ENCODE results near the gene PER1. TPM values are rescaled to one million over a fixed set of nuclear protein-coding genes. Genes with fewer than 3 reads are reported as not detected.
A peak's percentile ranks its signal among the peaks of the same experiment; 100 is the strongest.

PER1 gene
- total and polyA plus RNA-seq, 2 of the 8 experiments (the other 6 are each of a cell fraction or from before 2014, with no cell fraction given), result 9.6 to 38.0 TPM

DNA sequence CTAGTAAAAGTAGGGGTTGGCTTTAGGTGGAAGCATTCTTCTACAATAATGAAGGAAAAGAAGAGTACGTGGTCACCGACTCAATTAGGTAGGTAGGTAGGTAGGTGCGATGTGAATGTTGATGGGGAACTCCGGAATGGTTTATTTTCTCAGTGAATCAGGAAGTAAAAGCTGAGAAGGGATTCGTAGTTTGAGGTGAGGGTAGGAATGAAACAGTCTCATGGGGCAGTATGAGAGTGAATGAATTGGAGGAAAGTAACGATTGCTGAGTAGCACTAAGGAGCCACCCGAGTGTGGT, 13.9 kb downstream of the PER1 start:
- H3K9ac ChIP-seq (replicated peaks in 1 of 4; ENCODE audit: extremely low read depth in 1 of 4, low read depth in 3 of 4, low read length in 3 of 4), result peak overlapping the region; percentile 51 to 55 (median 53); a peak in 5 of 7 replicates
- peaks cover 0 to 4% of the 10 kb centered on the region in 2 experiments for H4K20me1 ChIP-seq (replicated peaks in 1 of 2; ENCODE audit: control insufficient read depth in 1 of 2, insufficient read depth in 2 of 2, low read length in 2 of 2)
- H3K4ac ChIP-seq (replicated peaks; ENCODE audit: insufficient read length, low read depth, low read length), result no peak overlapping the region
- CTCF ChIA-PET (ENCODE audit: partially characterized antibody), result interaction anchor here (0.7 to 14.1 kb wide), 22 partner anchors 11 to 127 kb away, joined by 3 to 133 read pairs (median 4); partner anchors contain the start of genes ALOXE3, TMEM107 and VAMP2
- peak overlapping the region; percentile 85 to 99 for H3K4me2 ChIP-seq (ENCODE audit: insufficient read depth in 1 of 2, low read depth in 2 of 2, low read length in 2 of 2)
- no peak overlapping the region for H4K8ac ChIP-seq (ENCODE audit: extremely low read depth, insufficient read depth, low read length)
- peaks cover 0 to 7% (median 2%) of the 10 kb centered on the region in 4 experiments; a peak in 4 of 7 replicates for H3K27me3 ChIP-seq (replicated peaks in 1 of 4; ENCODE audit: control insufficient read depth in 3 of 4, extremely low read depth in 1 of 4, insufficient read depth in 3 of 4, low read length in 3 of 4)
- H2BK12ac ChIP-seq (ENCODE audit: low read depth, low read length), result peak overlapping the region; percentile 87; the same call in 1 of the 2 replicates
- peak overlapping the region; percentile 71; the same call in 1 of the 2 replicates for H3K18ac ChIP-seq (ENCODE audit: extremely low read depth, low read length)
- no peak overlapping the region for H3K27ac ChIP-seq (ENCODE audit: low read depth, low read length)
- no peak overlapping the region for H3K14ac ChIP-seq (ENCODE audit: insufficient read length)
- no peak overlapping the region for H4K5ac ChIP-seq (ENCODE audit: insufficient read length, low read depth, low read length)
- POLR2A ChIA-PET (ENCODE audit: partially characterized antibody), result interaction anchor here (0.9 to 10.3 kb wide), 10 partner anchors 10 to 149 kb away, joined by 4 to 76 read pairs (median 12); partner anchors contain the start of genes AURKB, HES7, PER1 and VAMP2
- H2BK15ac ChIP-seq (ENCODE audit: low read length), result 0 out of 2 replicates have a peak overlapping the region, but pooled peaks have one; percentile 92
- no peak overlapping the region for H2BK120ac ChIP-seq (replicated peaks; ENCODE audit: low read depth, low read length)
- no peak overlapping the region for H3K23ac ChIP-seq (ENCODE audit: insufficient read length)
- H2AK5ac ChIP-seq (ENCODE audit: low read depth, low read length), result no peak overlapping the region
- FAIRE-seq (no peak), DNase-seq (ENCODE audit: low read depth in 1 of 2, low spot score in 2 of 2) (no peak)
- H3K4me3 ChIP-seq (ENCODE audit: extremely low read depth in 1 of 4, insufficient read depth in 2 of 4, low read depth in 3 of 4, low read length in 4 of 4), result peak overlapping the region; percentile 86 to 98 (median 92)
- WGBS, 2 experiments (ENCODE audit: extremely low coverage in 1 of 2, insufficient coverage in 1 of 2, insufficient read length in 1 of 2, insufficient replicate concordance in 2 of 2, low coverage in 1 of 2, low lambda C conversion rate in 2 of 2, missing lambda C conversion rate in 1 of 2), result 4% methylated on average over 7 of the region's 7 CpGs; no CpG with 5 or more reads in 1 of the 2 experiments
- H3K9me3 ChIP-seq (ENCODE audit: insufficient read depth in 2 of 2, low read depth in 1 of 2, low read length in 1 of 2), result no peaks in the 10 kb centered on the region
- TF ChIP-seq KDM4A (IDR thresholded peaks at IDR 0.05; ENCODE audit: low read depth, low read length, severe bottlenecking) (peak; percentile 38), ZNF274 (IDR thresholded peaks at IDR 0.05; ENCODE audit: borderline replicate concordance, extremely low read depth, low read length) (no peak), POLR2A (IDR thresholded peaks at IDR 0.05; ENCODE audit: control extremely low read depth in 1 of 2, low read depth in 2 of 2, low read length in 2 of 2) (0 out of 3 replicates have a peak, but pooled peaks of 1 of the 2 experiments have one; percentile 12)
- H3K79me2 ChIP-seq (ENCODE audit: control insufficient read depth in 1 of 2, insufficient read depth in 2 of 2, low read length in 2 of 2), result no peaks in the 10 kb centered on the region
- H2BK20ac ChIP-seq (ENCODE audit: low read length), result no peak overlapping the region
- H3K79me1 ChIP-seq (ENCODE audit: low read depth, low read length), result no peaks in the 10 kb centered on the region
- H4K91ac ChIP-seq (replicated peaks; ENCODE audit: insufficient read length, low read length), result no peak overlapping the region
- peak overlapping the region; percentile 99 for H2AFZ ChIP-seq (ENCODE audit: low read length)
- H3K4me1 ChIP-seq (replicated peaks in 1 of 4; ENCODE audit: control insufficient read depth in 3 of 4, insufficient read depth in 4 of 4, low read length in 3 of 4), result peaks cover 0 to 12% (median 8%) of the 10 kb centered on the region in 4 experiments; a peak in 6 of 7 replicates
- no peak overlapping the region for H2BK5ac ChIP-seq (ENCODE audit: low read depth, low read length)
- no peak overlapping the region for H3K56ac ChIP-seq (replicated peaks; ENCODE audit: insufficient read length, low read depth, low read length)
- peaks cover 3 to 16% (median 8%) of the 10 kb centered on the region in 4 experiments for H3K36me3 ChIP-seq (ENCODE audit: control insufficient read depth in 2 of 4, insufficient read depth in 4 of 4, low read length in 3 of 4)
- peaks cover 9% of the 10 kb centered on the region for H3K23me2 ChIP-seq (ENCODE audit: low read depth, low read length)

Data from H1 (cell line).